ENCODE results near the gene SNX7. TPM values are rescaled to one million over a fixed set of nuclear protein-coding genes. Genes with fewer than 3 reads are reported as not detected.

SNX7 gene
- total and polyA plus RNA-seq, 9 of the 15 experiments (the other 6 are each of a cell fraction or from before 2014, with no cell fraction given) = 0.09 TPM; not detected in 8

- intact Hi-C loops (cut with micrococcal nuclease) = no loop called here
- TF ChIP-seq PHTF2 (CRISPR knock-in tag; IDR thresholded peaks at IDR 0.05) = no peak
- TF ChIP-seq ESRRA (IDR thresholded peaks at IDR 0.05; ENCODE audit: borderline replicate concordance, low read depth) = no peak
- TF ChIP-seq RBBP5 (IDR thresholded peaks at IDR 0.05; ENCODE audit: borderline replicate concordance, insufficient read depth, low read length, poor library complexity, severe bottlenecking) = no peak
- TF ChIP-seq ZBTB26 (CRISPR knock-in tag; IDR thresholded peaks at IDR 0.05) = no peak
- TF ChIP-seq BCOR (IDR thresholded peaks at IDR 0.05) = no peak
- Histone ChIP-seq H3K27ac (ENCODE audit: extremely low read depth, low read depth, low read length) (no peak overlapping the region), H3K9ac (ENCODE audit: insufficient read depth in 1 of 2, low read depth in 2 of 2, low read length in 2 of 2) (no peak overlapping the region), H3K79me2 (ENCODE audit: control insufficient read depth, insufficient read depth, low read length) (no peaks in the 10 kb centered on the region), H3K4me1 (replicated peaks in 1 of 2; ENCODE audit: control insufficient read depth in 2 of 2, insufficient read depth in 2 of 2, low read length in 2 of 2) (no peaks in the 10 kb centered on the region), H3K36me3 (ENCODE audit: control insufficient read depth, insufficient read depth, low read length) (no peaks in the 10 kb centered on the region), H3K9me3 (replicated peaks; ENCODE audit: control insufficient read depth, insufficient read depth, low read depth, low read length) (no peaks in the 10 kb centered on the region), H3K4me3 (no peak overlapping the region), H3K27me3 (ENCODE audit: control insufficient read depth in 2 of 2, insufficient read depth in 2 of 2, low read length in 2 of 2) (no peaks in the 10 kb centered on the region), H4K20me1 (replicated peaks; ENCODE audit: control insufficient read depth, insufficient read depth, low read length) (no peaks in the 10 kb centered on the region), H3K4me2 (ENCODE audit: insufficient read depth, low read length) (no peak overlapping the region), H3K9me1 (ENCODE audit: control insufficient read depth, insufficient read depth, low read length) (no peaks in the 10 kb centered on the region), H2AFZ (ENCODE audit: low read depth, low read length) (no peak overlapping the region)
- ATAC-seq = no peak
- ChIA-PET POLR2A (no interaction called here), CTCF (ENCODE audit: low intra/inter-chr PET ratio) (no interaction called here)
- no TSS peak for BruUV-seq (replicated peaks)
- in situ Hi-C loops (cut with MboI) = no loop called here
- no peak for DNase-seq (ENCODE audit: extremely low read depth in 1 of 4, low spot score in 3 of 4)
- FAIRE-seq = no peak
- 0% methylated on average over 2 of the region's 2 CpGs for WGBS (ENCODE audit: insufficient coverage, low coverage, missing lambda C conversion rate)
These were observed 8.1 kb downstream of the SNX7 start for GRCh38 chr1:98669355-98670296.
